GM12878 (cell line): ENCODE results near the gene MYOM1. TPM values are rescaled to one million over a fixed set of nuclear protein-coding genes. Genes with fewer than 3 reads are reported as not detected.

Experiments used
- BCL11A ChIP-seq: IDR thresholded peaks from 2 replicates; pipeline ENCODE4 v1.6.1; 2011; ENCODE audit warnings: low read depth, low read length
- BRCA1 ChIP-seq: IDR thresholded peaks from 2 replicates; pipeline ENCODE4 v1.6.1; 2011; ENCODE audit warnings: low read depth, low read length, improper control_type of control experiment
- CBFB ChIP-seq: IDR thresholded peaks from 2 replicates; pipeline ENCODE4 v1.6.1; 2016; ENCODE audit warnings: antibody characterized with exemption, low read depth
- CHD2 ChIP-seq: IDR thresholded peaks from 2 replicates; pipeline ENCODE4 v1.6.1; 2011; ENCODE audit warnings: low read depth, low read length, improper control_type of control experiment, borderline replicate concordance
- CREM ChIP-seq: IDR thresholded peaks from 2 replicates; pipeline ENCODE4 v1.6.1; 2014; ENCODE audit warnings: antibody characterized with exemption, low read depth
- EP300 ChIP-seq, 2 experiments: fragments of 150-350 bp in 1 of 2; IDR thresholded peaks; 2 replicates each; pipeline ENCODE4 v1.6.1; 2011 to 2012; ENCODE audit warnings: low read depth in 2 of 2, low read length in 2 of 2, borderline replicate concordance in 1 of 2, improper control_type of control experiment in 1 of 2, inconsistent platforms in 1 of 2; ENCODE audit not compliant: control insufficient read depth in 1 of 2
- ETV6 ChIP-seq, 2 experiments: fragments of 450-650 bp in 1 of 2; IDR thresholded peaks in 1 of 2; conservative IDR thresholded peaks in 1 of 2; 2 replicates each; pipeline ENCODE4 v1.6.1; 2014; ENCODE audit warnings: antibody characterized with exemption in 1 of 2, borderline replicate concordance in 1 of 2, low read depth in 1 of 2, mild to moderate bottlenecking in 1 of 2, moderate library complexity in 1 of 2
- FOS ChIP-seq: IDR thresholded peaks from 3 replicates; pipeline ENCODE4 v1.6.1; 2011; ENCODE audit warnings: borderline replicate concordance; ENCODE audit not compliant: insufficient read length; ENCODE audit errors: extremely low read depth
- KDM1A ChIP-seq: fragments of 200-600 bp; sonication (generic); IDR thresholded peaks from 2 replicates; pipeline ENCODE4 v1.6.1; 2016; ENCODE audit warnings: borderline replicate concordance
- KLF5 ChIP-seq: fragments of 450-650 bp; IDR thresholded peaks from 2 replicates; pipeline ENCODE4 v1.6.1; 2014; ENCODE audit warnings: mild to moderate bottlenecking; ENCODE audit not compliant: partially characterized antibody
- LARP7 ChIP-seq: fragments of 450-650 bp; IDR thresholded peaks from 2 replicates; pipeline ENCODE4 v1.6.1; 2017; ENCODE audit warnings: mild to moderate bottlenecking
- MEF2A ChIP-seq: IDR thresholded peaks from 2 replicates; pipeline ENCODE4 v1.6.1; 2011; ENCODE audit warnings: low read depth, mild to moderate bottlenecking, low read length, moderate library complexity; ENCODE audit not compliant: insufficient read depth
- MTA3 ChIP-seq: IDR thresholded peaks from 2 replicates; pipeline ENCODE4 v1.6.1; 2012; ENCODE audit warnings: low read length, inconsistent platforms, borderline replicate concordance
- NBN ChIP-seq: fragments of 450-650 bp; IDR thresholded peaks from 2 replicates; pipeline ENCODE4 v1.6.1; 2016
- NFYA ChIP-seq: IDR thresholded peaks from 2 replicates; pipeline ENCODE4 v1.6.1; 2011; ENCODE audit warnings: low read depth, mild to moderate bottlenecking, low read length, improper control_type of control experiment, borderline replicate concordance
- POLR2AphosphoS5 ChIP-seq: IDR thresholded peaks from 2 replicates; pipeline ENCODE4 v1.6.1; 2011; ENCODE audit warnings: mild to moderate bottlenecking, low read length, inconsistent platforms
- RCOR1 ChIP-seq: conservative IDR thresholded peaks from 2 replicates; pipeline ENCODE4 v1.6.1; 2012; ENCODE audit warnings: low read depth, low read length, improper control_type of control experiment
- RFX5 ChIP-seq: IDR thresholded peaks from 2 replicates; pipeline ENCODE4 v1.6.1; 2011; ENCODE audit warnings: low read depth, low read length, improper control_type of control experiment
- SIX5 ChIP-seq: IDR thresholded peaks from 2 replicates; pipeline ENCODE4 v1.6.1; 2011; ENCODE audit warnings: mild to moderate bottlenecking, low read depth, low read length, moderate library complexity; ENCODE audit not compliant: severe bottlenecking
- SMC3 ChIP-seq: IDR thresholded peaks from 2 replicates; pipeline ENCODE4 v1.6.1; 2011; ENCODE audit warnings: low read length, improper control_type of control experiment, borderline replicate concordance
- YY1 ChIP-seq: IDR thresholded peaks from 2 replicates; pipeline ENCODE4 v1.6.1; 2011; ENCODE audit warnings: low read depth, mild to moderate bottlenecking, low read length
- ZNF274 ChIP-seq: IDR thresholded peaks from one replicate; pipeline ENCODE4 v1.8.0; 2011; ENCODE audit not compliant: insufficient read length, insufficient read depth
- ZZZ3 ChIP-seq: IDR thresholded peaks from 2 replicates; pipeline ENCODE4 v1.6.1; 2011; ENCODE audit warnings: low read depth; ENCODE audit not compliant: control insufficient read depth, insufficient read length
- polyA plus RNA-seq, 11 experiments: library from polyadenylated mRNA; depleted of rRNA in 4 of 11; unstranded in 6 of 11; stranded (reverse) in 5 of 11; fragments of >200 nt; fragmentation: Nextera tagmentation in 4 of 11; fragmentation: Illumina TruSeq in 1 of 11; extraction: Ambion mirVana in 4 of 11; extraction: Trizol in 1 of 11; gene quantifications; 1 replicate in 1 of 11; 2 replicates in 10 of 11; pipeline versions ENCODE4 v1.2.1 to v1.2.3, GENCODE V29; 2011 to 2016; ENCODE audit warnings: inconsistent platforms in 2 of 11, missing spikeins in 2 of 11, low read depth in 1 of 11
- total RNA-seq, 4 experiments: library from RNA; depleted of rRNA in 3 of 4; stranded (reverse); fragments of >200 nt in 3 of 4; fragmentation: Illumina TruSeq in 1 of 4; extraction: Trizol in 1 of 4; gene quantifications; 2 replicates each; pipeline versions ENCODE4 v1.2.1 to v1.2.3, GENCODE V29; 2013 to 2021
- TF ChIP-seq, protein P1 (sequence below): fragments of 450-650 bp; IDR thresholded peaks from 2 replicates; pipeline ENCODE4 v1.6.1; 2018; ENCODE audit warnings: borderline replicate concordance, mild to moderate bottlenecking; ENCODE audit not compliant: partially characterized antibody

The MYOM1 gene
- total and polyA plus RNA-seq, 10 of the 15 experiments (the other 5 are each of a cell fraction or from before 2014, with no cell fraction given) = 0.06 to 1.0 (median 0.57) TPM

GRCh38 chr18:3256693-3257626 lies 37.2 kb upstream of the MYOM1 start (continued):
- TF ChIP-seq RFX5 (no peak), KDM1A (no peak), CHD2 (no peak), YY1 (no peak), NBN (peak; percentile 76), SIX5 (no peak), FOS (no peak), ZNF274 (no peak), BRCA1 (no peak), CBFB (no peak), RCOR1 (no peak), EP300 (IDR thresholded peaks at IDR 0.05; ENCODE audit: borderline replicate concordance in 1 of 2, control insufficient read depth in 1 of 2, low read depth in 2 of 2, low read length in 2 of 2) (peak in 1 of 2 experiments; percentile 31; a peak in 1 of 4 replicates), KLF5 (no peak), CREM (peak; percentile 50; the same call in 1 of the 2 replicates), POLR2AphosphoS5 (no peak; the same call in 1 of the 2 replicates), SMC3 (no peak), LARP7 (no peak), NFYA (no peak), BCL11A (peak; percentile 54; the same call in 1 of the 2 replicates), MEF2A (peak; percentile 97), ETV6 (conservative IDR thresholded peaks at IDR 0.05 in 1 of 2, IDR thresholded peaks at IDR 0.05 in 1 of 2; ENCODE audit: borderline replicate concordance in 1 of 2, low read depth in 1 of 2) (peak in 1 of 2 experiments; percentile 47; a peak in 1 of 4 replicates), MTA3 (0 out of 2 replicates have a peak, but pooled peaks have one; percentile 52), ZZZ3 (no peak)
- TF ChIP-seq, protein P1, sequence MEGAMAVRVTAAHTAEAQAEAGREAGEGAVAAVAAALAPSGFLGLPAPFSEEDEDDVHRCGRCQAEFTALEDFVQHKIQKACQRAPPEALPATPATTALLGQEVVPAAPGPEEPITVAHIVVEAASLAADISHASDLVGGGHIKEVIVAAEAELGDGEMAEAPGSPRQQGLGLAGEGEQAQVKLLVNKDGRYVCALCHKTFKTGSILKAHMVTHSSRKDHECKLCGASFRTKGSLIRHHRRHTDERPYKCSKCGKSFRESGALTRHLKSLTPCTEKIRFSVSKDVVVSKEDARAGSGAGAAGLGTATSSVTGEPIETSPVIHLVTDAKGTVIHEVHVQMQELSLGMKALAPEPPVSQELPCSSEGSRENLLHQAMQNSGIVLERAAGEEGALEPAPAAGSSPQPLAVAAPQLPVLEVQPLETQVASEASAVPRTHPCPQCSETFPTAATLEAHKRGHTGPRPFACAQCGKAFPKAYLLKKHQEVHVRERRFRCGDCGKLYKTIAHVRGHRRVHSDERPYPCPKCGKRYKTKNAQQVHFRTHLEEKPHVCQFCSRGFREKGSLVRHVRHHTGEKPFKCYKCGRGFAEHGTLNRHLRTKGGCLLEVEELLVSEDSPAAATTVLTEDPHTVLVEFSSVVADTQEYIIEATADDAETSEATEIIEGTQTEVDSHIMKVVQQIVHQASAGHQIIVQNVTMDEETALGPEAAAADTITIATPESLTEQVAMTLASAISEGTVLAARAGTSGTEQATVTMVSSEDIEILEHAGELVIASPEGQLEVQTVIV = no peak
